OCI-LY3 (cell line): ENCODE measurements around the gene SLC9C1.

ENCODE experiments used
- H2AFZ ChIP-seq: fragments of 200-600, 300-600 bp; shearing (Covaris generic); 2 replicates; pipeline ENCODE4 v1.6.0; 2014; ENCODE audit warnings: antibody characterized with exemption, low read depth, low read length
- H3K27ac ChIP-seq: fragments of 200-600, 300-600 bp; sonication (generic); 2 replicates; pipeline ENCODE4 v1.5.1; 2014; ENCODE audit warnings: mild to moderate bottlenecking, low read length, moderate library complexity, mixed read lengths
- H3K27me3 ChIP-seq: fragments of 200-600, 300-600 bp; sonication (generic); 2 replicates; pipeline ENCODE4 v1.6.1; 2014; ENCODE audit warnings: low read depth, low read length, mixed read lengths
- H3K36me3 ChIP-seq: fragments of 200-600, 300-600 bp; sonication (generic); replicated peaks from 2 replicates; pipeline ENCODE3; 2014; ENCODE audit warnings: low read depth, low read length, mixed read lengths
- H3K4me1 ChIP-seq: fragments of 300-600, 200-600 bp; sonication (generic); 2 replicates; pipeline ENCODE4 v1.6.1; 2014; ENCODE audit warnings: low read length, mixed read lengths
- H3K4me2 ChIP-seq: fragments of 200-600, 300-600 bp; sonication (generic); 2 replicates; pipeline ENCODE4 v1.6.1; 2014; ENCODE audit warnings: low read length, mixed read lengths
- H3K4me3 ChIP-seq: fragments of 300-600, 200-600 bp; sonication (generic); 2 replicates; pipeline ENCODE4 v1.5.1; 2014; ENCODE audit warnings: antibody characterized with exemption, mild to moderate bottlenecking, low read length, moderate library complexity
- H3K79me2 ChIP-seq: fragments of 300-600, 200-600 bp; shearing (Covaris generic); 2 replicates; pipeline ENCODE4 v1.6.1; 2014; ENCODE audit warnings: mild to moderate bottlenecking, low read length, mixed read lengths
- H3K9ac ChIP-seq: fragments of 300-600, 200-600 bp; shearing (Covaris generic); 2 replicates; pipeline ENCODE4 v1.6.0; 2014; ENCODE audit warnings: mild to moderate bottlenecking, low read length, moderate library complexity
- H3K9me3 ChIP-seq: fragments of 200-600, 300-600 bp; shearing (Covaris generic); 2 replicates; pipeline ENCODE4 v1.6.1; 2014; ENCODE audit warnings: low read length, mixed read lengths; ENCODE audit not compliant: insufficient read depth
- H4K20me1 ChIP-seq: fragments of 200-600, 300-600 bp; sonication (generic); 2 replicates; pipeline ENCODE4 v1.6.1; 2016; ENCODE audit warnings: low read length, mixed read lengths; ENCODE audit not compliant: insufficient read depth
- CTCF ChIP-seq: fragments of 200-600, 300-600 bp; sonication (generic); IDR thresholded peaks from 2 replicates; pipeline ENCODE4 v1.5.1; 2014; ENCODE audit warnings: antibody characterized with exemption, low read length, low read depth
- EZH2phosphoT487 ChIP-seq: fragments of 200-600 bp; shearing (Covaris generic); IDR thresholded peaks from 2 replicates; pipeline ENCODE4 v1.6.1; 2018; ENCODE audit warnings: antibody characterized with exemption, mixed run types, low read depth

The SLC9C1 gene

GRCh38 chr3:112115161-112115739, 178.8 kb downstream of the SLC9C1 start:
- TF ChIP-seq EZH2phosphoT487 = no peak
- TF ChIP-seq CTCF = no peak
- no peaks in the 10 kb centered on the region for H3K79me2 ChIP-seq
- H3K27me3 ChIP-seq = no peaks in the 10 kb centered on the region
- H3K4me1 ChIP-seq = peaks cover 77% of the 10 kb centered on the region
- no peaks in the 10 kb centered on the region for H4K20me1 ChIP-seq
- H3K9ac ChIP-seq = peak overlapping the region; percentile 48
- H3K27ac ChIP-seq = peak overlapping the region; percentile 82
- peak overlapping the region; percentile 60 for H3K4me3 ChIP-seq
- H3K36me3 ChIP-seq = peaks cover 3% of the 10 kb centered on the region
- peak overlapping the region; percentile 64; the same call in 1 of the 2 replicates for H2AFZ ChIP-seq
- no peaks in the 10 kb centered on the region for H3K9me3 ChIP-seq
- H3K4me2 ChIP-seq = peak overlapping the region; percentile 93

- H3K36me3 ChIP-seq = peaks cover 3% of the 10 kb centered on the region
Observed at GRCh38 chr3:112114576-112115160, 179.3 kb downstream of the SLC9C1 start.

GRCh38 chr3:112111785-112112402, 182.1 kb downstream of the SLC9C1 start:
- TF ChIP-seq EZH2phosphoT487 = no peak
- TF ChIP-seq CTCF = peak; percentile 92
- Histone ChIP-seq H3K4me1 (peaks cover 49% of the 10 kb centered on the region), H3K4me2 (no peak overlapping the region), H2AFZ (no peak overlapping the region), H3K36me3 (no peaks in the 10 kb centered on the region), H3K27me3 (no peaks in the 10 kb centered on the region), H3K27ac (no peak overlapping the region), H3K79me2 (no peaks in the 10 kb centered on the region), H4K20me1 (no peaks in the 10 kb centered on the region), H3K4me3 (no peak overlapping the region), H3K9ac (no peak overlapping the region), H3K9me3 (no peaks in the 10 kb centered on the region)

More at GRCh38 chr3:112114576-112115160, 179.3 kb downstream of the SLC9C1 start:
- H3K4me3 ChIP-seq = peak overlapping the region; percentile 60
- TF ChIP-seq EZH2phosphoT487 (no peak), CTCF (no peak)
- peak overlapping the region; percentile 64; the same call in 1 of the 2 replicates for H2AFZ ChIP-seq
- no peaks in the 10 kb centered on the region for H3K9me3 ChIP-seq
- H3K79me2 ChIP-seq = no peaks in the 10 kb centered on the region
- H3K4me1 ChIP-seq = peaks cover 75% of the 10 kb centered on the region
- H3K9ac ChIP-seq = peak overlapping the region; percentile 48
- peak overlapping the region; percentile 82 for H3K27ac ChIP-seq
- peak overlapping the region; percentile 93 for H3K4me2 ChIP-seq
- no peaks in the 10 kb centered on the region for H4K20me1 ChIP-seq
- no peaks in the 10 kb centered on the region for H3K27me3 ChIP-seq

- Histone ChIP-seq H2AFZ (no peak overlapping the region), H3K36me3 (no peaks in the 10 kb centered on the region), H3K9me3 (no peaks in the 10 kb centered on the region), H3K79me2 (no peaks in the 10 kb centered on the region), H3K4me1 (peaks cover 24% of the 10 kb centered on the region), H4K20me1 (no peaks in the 10 kb centered on the region), H3K27me3 (no peaks in the 10 kb centered on the region), H3K27ac (no peak overlapping the region), H3K4me3 (no peak overlapping the region), H3K4me2 (no peak overlapping the region), H3K9ac (no peak overlapping the region)
- TF ChIP-seq EZH2phosphoT487 = no peak
- TF ChIP-seq CTCF = no peak
Observed at GRCh38 chr3:112109322-112109721, 184.7 kb downstream of the SLC9C1 start.
